Measurements from ENCODE around the gene F2.

Gene F2

GRCh38 chr11:46675288-46675851 is 43.6 kb upstream of the F2 start:
- Histone ChIP-seq H3K4me3 (no peak overlapping the region), H3K27ac (peak overlapping the region; percentile 26 to 86)
- no peak for DNase-seq (ENCODE audit: low spot score)
- no peak for TF ChIP-seq CTCF (IDR thresholded peaks at IDR 0.05)

DNA sequence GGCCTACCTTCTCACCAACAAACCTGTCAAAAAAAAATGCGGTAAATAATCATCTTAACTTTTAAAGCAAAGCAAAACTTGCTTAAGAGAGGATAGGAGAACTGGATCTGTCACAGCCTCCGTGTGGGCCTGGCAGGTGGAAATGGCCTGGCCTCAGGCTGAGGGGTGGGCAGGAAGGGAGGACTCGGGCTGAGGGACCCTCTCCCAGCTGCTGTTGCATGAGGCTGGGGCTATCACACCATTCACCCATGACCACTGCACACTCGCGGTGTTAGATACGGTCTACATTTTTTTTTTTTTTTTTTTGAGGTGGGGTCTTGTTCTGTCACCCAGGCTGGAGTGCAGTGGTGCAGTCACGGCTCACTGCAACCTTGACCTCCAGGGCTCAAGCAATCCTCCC is 43.1 kb upstream of the F2 start:
- Histone ChIP-seq H3K4me3 (no peak overlapping the region), H3K27ac (peak overlapping the region; percentile 26 to 86)

DNA sequence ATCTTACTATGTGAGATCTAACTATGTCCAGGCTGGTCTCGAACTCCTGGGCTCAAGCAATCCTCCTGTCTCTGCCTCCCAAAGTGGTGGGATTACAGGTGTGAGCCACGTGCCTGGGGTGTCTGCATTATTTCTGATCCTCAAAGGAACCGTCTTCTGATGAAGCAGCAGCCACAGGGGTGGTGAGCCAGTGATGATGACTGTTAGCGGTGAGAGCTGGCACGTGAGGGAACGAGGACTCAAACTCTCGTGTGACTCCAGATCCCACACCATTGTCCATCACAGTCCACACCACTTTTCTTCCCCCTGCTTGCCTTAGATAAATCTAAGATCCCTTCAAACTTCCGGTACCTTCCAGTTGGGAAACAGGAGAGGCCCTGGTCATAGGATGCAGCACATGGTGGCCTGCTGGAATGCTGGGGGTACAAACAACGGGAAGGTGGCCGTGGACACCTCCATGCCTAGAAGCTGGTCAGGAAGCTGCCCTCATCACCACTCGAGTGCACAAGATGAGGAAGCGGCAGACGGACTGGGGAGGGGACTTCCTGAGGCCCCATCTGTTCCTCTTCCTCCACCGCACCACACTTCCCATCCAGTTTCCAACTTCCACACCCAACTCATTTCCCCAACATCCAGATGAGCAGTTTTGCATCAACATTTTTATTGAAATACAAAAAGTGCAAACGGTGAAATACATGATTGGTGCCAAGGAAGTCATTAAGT is 42.4 kb upstream of the F2 start:
- Histone ChIP-seq H3K4me3 (no peak overlapping the region), H3K27ac (peak overlapping the region in 1 of 2 donors; percentile 81)
- peak; percentile 69 for DNase-seq (ENCODE audit: low spot score)
- TF ChIP-seq CTCF (IDR thresholded peaks at IDR 0.05) = no peak

More for the DNA sequence above, 43.1 kb upstream of the F2 start:
- TF ChIP-seq CTCF (IDR thresholded peaks at IDR 0.05) = no peak
- no peak for DNase-seq (ENCODE audit: low spot score)

- DNase-seq (ENCODE audit: low spot score) = peak; percentile 72
- no peak for TF ChIP-seq CTCF (IDR thresholded peaks at IDR 0.05)
- Histone ChIP-seq H3K27ac (peak overlapping the region in 1 of 2 donors; percentile 81), H3K4me3 (no peak overlapping the region)
Observed at GRCh38 chr11:46677169-46677568, 41.8 kb upstream of the F2 start.

- no peak overlapping the region for H3K4me3 ChIP-seq
- H3K27ac ChIP-seq = peak overlapping the region in 1 of 2 donors; percentile 65
- DNase-seq (ENCODE audit: low spot score) = no peak
- no peak for TF ChIP-seq CTCF (IDR thresholded peaks at IDR 0.05)
Observed at GRCh38 chr11:46677991-46678740, 40.8 kb upstream of the F2 start.

- TF ChIP-seq CTCF (IDR thresholded peaks at IDR 0.05) = no peak
- H3K27ac ChIP-seq = peak overlapping the region in 1 of 2 donors; percentile 65
Observed at GRCh38 chr11:46678741-46679130, 40.3 kb upstream of the F2 start.

More at GRCh38 chr11:46678741-46679130, 40.3 kb upstream of the F2 start:
- no peak for DNase-seq (ENCODE audit: low spot score)
- H3K4me3 ChIP-seq = no peak overlapping the region
